H1 (cell line): ENCODE measurements around the gene LTBP1. TPM values are rescaled to one million over a fixed set of nuclear protein-coding genes. Genes with fewer than 3 reads are reported as not detected.

ENCODE experiments used
- CTCF ChIA-PET: fragments of 300-600 bp; sonication (Branson Sonifier 250); formaldehyde crosslinking; loops from one replicate; lab custom pipeline; 2021; ENCODE audit not compliant: partially characterized antibody; lab: Charles Lee
- POLR2A ChIA-PET: fragments of 300-600 bp; sonication (Branson Sonifier 250); formaldehyde crosslinking; loops from one replicate; lab custom pipeline; 2021; ENCODE audit warnings: inconsistent platforms; ENCODE audit not compliant: partially characterized antibody; lab: Charles Lee
- DNase-seq, 2 experiments: peaks; one replicate each; pipeline versions ENCODE4 v3.0.0 to v3.0.0-alpha.2; 2010 to 2022; ENCODE audit warnings: low spot score in 2 of 2, low read depth in 1 of 2, mixed read lengths in 1 of 2
- FAIRE-seq: peaks from 2 replicates; lab custom pipeline; 2011; peaks lifted over from hg19 to GRCh38; lab: Jason Lieb, UNC
- H2AFZ ChIP-seq: 2 replicates; pipeline ENCODE4 v1.8.1; 2012; ENCODE audit warnings: low read length, inconsistent platforms
- H2AK5ac ChIP-seq: 2 replicates; pipeline ENCODE4 v1.6.1; 2013; ENCODE audit warnings: low read depth, low read length
- H2BK120ac ChIP-seq: replicated peaks from 2 replicates; pipeline ENCODE3; 2013; ENCODE audit warnings: low read depth, low read length, inconsistent platforms
- H2BK12ac ChIP-seq: 2 replicates; pipeline ENCODE4 v1.6.1; 2013; ENCODE audit warnings: low read depth, low read length
- H2BK15ac ChIP-seq: 2 replicates; pipeline ENCODE4 v1.6.1; 2013; ENCODE audit warnings: low read length
- H2BK20ac ChIP-seq: 2 replicates; pipeline ENCODE4 v1.6.1; 2013; ENCODE audit warnings: low read length
- H2BK5ac ChIP-seq: 2 replicates; pipeline ENCODE4 v1.6.1; 2013; ENCODE audit warnings: low read depth, low read length
- H3K14ac ChIP-seq: 2 replicates; pipeline ENCODE4 v1.6.1; 2013; ENCODE audit warnings: inconsistent platforms; ENCODE audit not compliant: insufficient read length
- H3K18ac ChIP-seq: 2 replicates; pipeline ENCODE4 v1.6.1; 2013; ENCODE audit warnings: low read length; ENCODE audit errors: extremely low read depth
- H3K23ac ChIP-seq: 2 replicates; pipeline ENCODE4 v1.6.1; 2013; ENCODE audit warnings: inconsistent platforms; ENCODE audit not compliant: insufficient read length
- H3K23me2 ChIP-seq: 2 replicates; pipeline ENCODE4 v1.6.1; 2013; ENCODE audit warnings: low read depth, low read length
- H3K27ac ChIP-seq: 2 replicates; pipeline ENCODE4 v1.6.1; 2011; ENCODE audit warnings: low read depth, low read length, inconsistent platforms
- H3K27me3 ChIP-seq, 4 experiments: replicated peaks in 1 of 4; 1 replicate in 1 of 4; 2 replicates in 3 of 4; pipeline versions ENCODE4 v1.6.1 to v1.8.1; 2011 to 2013; ENCODE audit warnings: low read length in 3 of 4, mild to moderate bottlenecking in 3 of 4, inconsistent platforms in 2 of 4, mixed read lengths in 2 of 4, moderate library complexity in 1 of 4; ENCODE audit not compliant: control insufficient read depth in 3 of 4, insufficient read depth in 3 of 4; ENCODE audit errors: extremely low read depth in 1 of 4
- H3K36me3 ChIP-seq, 4 experiments: 2 replicates each; pipeline versions ENCODE4 v1.6.1 to v1.8.1; 2011 to 2013; ENCODE audit warnings: mild to moderate bottlenecking in 4 of 4, low read length in 3 of 4, moderate library complexity in 2 of 4, control low read depth in 1 of 4, inconsistent platforms in 1 of 4; ENCODE audit not compliant: insufficient read depth in 4 of 4, control insufficient read depth in 2 of 4
- H3K4ac ChIP-seq: replicated peaks from 2 replicates; pipeline ENCODE3; 2013; ENCODE audit warnings: low read length, low read depth, mixed read lengths, inconsistent platforms; ENCODE audit not compliant: insufficient read length
- H3K4me1 ChIP-seq, 4 experiments: replicated peaks in 1 of 4; 1 replicate in 1 of 4; 2 replicates in 3 of 4; pipeline versions ENCODE4 v1.6.1 to v1.8.1; 2011 to 2013; ENCODE audit warnings: low read length in 3 of 4, inconsistent platforms in 2 of 4, mixed read lengths in 1 of 4; ENCODE audit not compliant: insufficient read depth in 4 of 4, control insufficient read depth in 3 of 4
- H3K4me2 ChIP-seq, 2 experiments: 2 replicates each; pipeline versions ENCODE4 v1.6.1 to v1.8.1; 2011 to 2013; ENCODE audit warnings: low read depth in 2 of 2, low read length in 2 of 2, control low read depth in 1 of 2, inconsistent platforms in 1 of 2, mild to moderate bottlenecking in 1 of 2; ENCODE audit not compliant: insufficient read depth in 1 of 2
- H3K4me3 ChIP-seq, 4 experiments: fragments of 200-600, 300-600 bp in 1 of 4; sonication (generic), shearing (Covaris generic), sonication (Bioruptor Twin) in 1 of 4; 2 replicates each; pipeline versions ENCODE4 v1.5.1 to v1.8.1; 2011 to 2016; ENCODE audit warnings: low read length in 4 of 4, low read depth in 3 of 4, control low read depth in 2 of 4, inconsistent platforms in 2 of 4, mild to moderate bottlenecking in 2 of 4, mixed read lengths in 1 of 4, moderate library complexity in 1 of 4; ENCODE audit not compliant: insufficient read depth in 2 of 4; ENCODE audit errors: extremely low read depth in 1 of 4
- H3K56ac ChIP-seq: replicated peaks from 2 replicates; pipeline ENCODE3; 2013; ENCODE audit warnings: low read depth, mild to moderate bottlenecking, mixed read lengths, low read length, inconsistent platforms; ENCODE audit not compliant: insufficient read length
- H3K79me1 ChIP-seq: 2 replicates; pipeline ENCODE4 v1.6.1; 2013; ENCODE audit warnings: low read depth, low read length, control low read depth
- H3K79me2 ChIP-seq, 2 experiments: 2 replicates each; pipeline versions ENCODE4 v1.6.1 to v1.8.1; 2012 to 2013; ENCODE audit warnings: low read length in 2 of 2, mild to moderate bottlenecking in 2 of 2, inconsistent platforms in 1 of 2; ENCODE audit not compliant: insufficient read depth in 2 of 2, control insufficient read depth in 1 of 2
- H3K9ac ChIP-seq, 4 experiments: replicated peaks in 1 of 4; 1 replicate in 1 of 4; 2 replicates in 3 of 4; pipeline versions ENCODE4 v1.6.1 to v1.8.1; 2011 to 2013; ENCODE audit warnings: low read depth in 3 of 4, low read length in 3 of 4, control low read depth in 2 of 4, mild to moderate bottlenecking in 2 of 4, moderate library complexity in 2 of 4, inconsistent platforms in 1 of 4; ENCODE audit errors: extremely low read depth in 1 of 4
- H3K9me3 ChIP-seq, 2 experiments: 2 replicates each; pipeline versions ENCODE4 v1.6.1 to v1.8.1; 2012 to 2013; ENCODE audit warnings: mild to moderate bottlenecking in 2 of 2, moderate library complexity in 2 of 2, control low read depth in 1 of 2, inconsistent platforms in 1 of 2, low read depth in 1 of 2, low read length in 1 of 2, mixed read lengths in 1 of 2; ENCODE audit not compliant: insufficient read depth in 2 of 2
- H4K20me1 ChIP-seq, 2 experiments: replicated peaks in 1 of 2; 2 replicates each; pipeline versions ENCODE3 to v1.8.1; 2011 to 2013; ENCODE audit warnings: inconsistent platforms in 2 of 2, low read length in 2 of 2, mild to moderate bottlenecking in 1 of 2; ENCODE audit not compliant: insufficient read depth in 2 of 2, control insufficient read depth in 1 of 2
- H4K5ac ChIP-seq: 2 replicates; pipeline ENCODE4 v1.6.1; 2013; ENCODE audit warnings: low read length, low read depth, mixed read lengths, inconsistent platforms; ENCODE audit not compliant: insufficient read length
- H4K8ac ChIP-seq: 2 replicates; pipeline ENCODE4 v1.8.0; 2013; ENCODE audit warnings: mild to moderate bottlenecking, moderate library complexity, low read length, inconsistent platforms; ENCODE audit not compliant: insufficient read depth; ENCODE audit errors: extremely low read depth
- H4K91ac ChIP-seq: replicated peaks from 2 replicates; pipeline ENCODE3; 2013; ENCODE audit warnings: low read length, mixed read lengths, inconsistent platforms; ENCODE audit not compliant: insufficient read length
- CBX8 ChIP-seq: fragments of 300-800, 300-1000 bp; sonication (generic); IDR thresholded peaks from 2 replicates; pipeline ENCODE4 v1.7.1; 2016; ENCODE audit warnings: low read depth, low read length, borderline replicate concordance
- CTBP2 ChIP-seq: IDR thresholded peaks from 2 replicates; pipeline ENCODE4 v1.7.0; 2011; ENCODE audit warnings: borderline replicate concordance, mild to moderate bottlenecking, moderate library complexity, mixed read lengths, low read length; ENCODE audit not compliant: insufficient read depth, insufficient read length
- FOSL1 ChIP-seq: IDR thresholded peaks from 2 replicates; pipeline ENCODE4 v1.6.1; 2011; ENCODE audit warnings: mild to moderate bottlenecking, low read depth, low read length, moderate library complexity; ENCODE audit not compliant: insufficient read depth
- KDM4A ChIP-seq: IDR thresholded peaks from one replicate; pipeline ENCODE4 v1.7.1; 2012; ENCODE audit warnings: low read depth, mild to moderate bottlenecking, moderate library complexity, low read length, inconsistent platforms; ENCODE audit not compliant: severe bottlenecking
- NANOG ChIP-seq: IDR thresholded peaks from 2 replicates; pipeline ENCODE4 v1.6.1; 2011; ENCODE audit warnings: low read length, low read depth, mild to moderate bottlenecking, inconsistent platforms; ENCODE audit not compliant: insufficient read depth, poor library complexity, severe bottlenecking
- RAD21 ChIP-seq, 2 experiments: IDR thresholded peaks in 1 of 2; conservative IDR thresholded peaks in 1 of 2; 2 replicates each; pipeline ENCODE4 v1.6.1; 2011; ENCODE audit warnings: low read depth in 2 of 2, low read length in 2 of 2, improper control_type of control experiment in 1 of 2, inconsistent platforms in 1 of 2, mild to moderate bottlenecking in 1 of 2, moderate library complexity in 1 of 2
- RFX5 ChIP-seq: IDR thresholded peaks from 2 replicates; pipeline ENCODE4 v1.6.1; 2011; ENCODE audit warnings: low read depth, low read length, improper control_type of control experiment, borderline replicate concordance
- SAP30 ChIP-seq: fragments of 300-600 bp; sonication (generic); IDR thresholded peaks from 2 replicates; pipeline ENCODE4 v1.7.1; 2012; ENCODE audit warnings: low read length, moderate library complexity, mild to moderate bottlenecking, inconsistent platforms; ENCODE audit not compliant: insufficient read depth, insufficient replicate concordance
- SIN3A ChIP-seq, 2 experiments: IDR thresholded peaks in 1 of 2; conservative IDR thresholded peaks in 1 of 2; 2 replicates each; pipeline ENCODE4 v1.6.1; 2011 to 2012; ENCODE audit warnings: low read length in 2 of 2, improper control_type of control experiment in 1 of 2, low read depth in 1 of 2, mild to moderate bottlenecking in 1 of 2
- SIX5 ChIP-seq: IDR thresholded peaks from 2 replicates; pipeline ENCODE4 v1.6.1; 2011; ENCODE audit warnings: mild to moderate bottlenecking, low read depth, low read length
- TCF12 ChIP-seq: IDR thresholded peaks from 2 replicates; pipeline ENCODE4 v1.6.1; 2011; ENCODE audit warnings: low read depth, mild to moderate bottlenecking, low read length
- WGBS, 2 experiments: shearing (Covaris generic) in 1 of 2; methylation state at CpG; one replicate each; pipeline versions ENCODE4 v1.1.6 to v1.1.7; 2013 to 2015; ENCODE audit warnings: low lambda C conversion rate in 2 of 2, mixed read lengths in 2 of 2, inconsistent platforms in 1 of 2, low coverage in 1 of 2, missing lambda C conversion rate in 1 of 2; ENCODE audit not compliant: insufficient replicate concordance in 2 of 2, insufficient coverage in 1 of 2, insufficient read length in 1 of 2; ENCODE audit errors: extremely low coverage in 1 of 2, missing lambda C conversion rate in 1 of 2; 5-methylcytosine and 5-hydroxymethylcytosine counted together
- polyA plus RNA-seq, 7 experiments: library from polyadenylated mRNA; depleted of rRNA in 3 of 7; stranded (reverse) in 5 of 7; unstranded in 2 of 7; fragments of >200 nt in 5 of 7; fragments of 200-250 nt in 2 of 7; gene quantifications; 1 replicate in 5 of 7; 2 replicates in 1 of 7; 4 replicates in 1 of 7; pipeline versions ENCODE4 v1.2.1 to v1.2.3, GENCODE V29; 2011 to 2013; ENCODE audit warnings: missing spikeins in 2 of 7, mixed read lengths in 2 of 7
- total RNA-seq: library from RNA; stranded (reverse); fragmentation: NEBNext Ultra II Directional; extraction: Animal tissue kit (Norgen Biotek cat#: 25700); gene quantifications from 2 replicates; pipeline ENCODE4 v1.2.1, GENCODE V29; 2021

Gene LTBP1
- total and polyA plus RNA-seq, 2 of the 8 experiments (the other 6 are each of a cell fraction or from before 2014, with no cell fraction given) = 15.4 to 24.7 TPM

DNA sequence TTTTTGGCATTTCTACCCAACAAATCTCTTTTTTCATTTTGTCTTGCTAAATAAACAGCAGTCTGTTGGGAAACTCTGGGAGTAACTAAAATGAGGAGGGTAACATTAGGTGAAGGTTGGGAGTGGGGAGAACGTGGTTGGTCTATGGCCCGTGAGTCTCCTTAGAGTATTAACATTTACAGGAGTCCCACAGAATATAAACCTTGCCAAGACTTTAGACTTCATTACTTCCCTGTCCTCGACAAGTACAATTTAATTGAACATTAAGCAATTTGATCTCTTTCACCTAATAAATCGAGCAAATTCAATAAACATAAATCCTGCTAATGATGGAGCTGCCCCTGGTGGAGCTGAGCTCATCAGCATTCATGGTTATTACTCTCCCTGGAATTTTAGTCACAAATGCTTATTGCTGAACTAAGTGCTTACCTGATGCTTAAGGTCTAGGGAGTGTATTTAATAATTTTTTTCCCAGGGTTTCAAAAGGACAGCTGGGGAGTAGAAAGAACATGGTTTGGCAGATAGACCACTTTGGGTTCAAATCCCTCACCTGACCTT lies 434.6 kb downstream of the LTBP1 start:
- H3K9me3 ChIP-seq = no peaks in the 10 kb centered on the region
- H4K8ac ChIP-seq = no peak overlapping the region
- no peak overlapping the region for H2BK120ac ChIP-seq
- no peaks in the 10 kb centered on the region for H3K27me3 ChIP-seq
- no peak overlapping the region for H3K4ac ChIP-seq
- POLR2A ChIA-PET = no interaction called here
- no peak overlapping the region for H2BK5ac ChIP-seq
- no peak overlapping the region for H2BK20ac ChIP-seq
- DNase-seq = no peak
- H3K27ac ChIP-seq = no peak overlapping the region
- no peak for FAIRE-seq
- H3K9ac ChIP-seq = no peak overlapping the region
- no peak overlapping the region for H2AFZ ChIP-seq
- no peaks in the 10 kb centered on the region for H3K23me2 ChIP-seq
- H4K91ac ChIP-seq = no peak overlapping the region
- no peak for TF ChIP-seq SIN3A (conservative IDR thresholded peaks at IDR 0.05 in 1 of 2, IDR thresholded peaks at IDR 0.05 in 1 of 2; ENCODE audit: low read depth in 1 of 2, low read length in 2 of 2)
- no peak for TF ChIP-seq NANOG
- TF ChIP-seq CTBP2 = no peak
- TF ChIP-seq SAP30 = no peak
- TF ChIP-seq TCF12 = no peak
- no peak for TF ChIP-seq CBX8
- TF ChIP-seq KDM4A = no peak
- no peak for TF ChIP-seq RAD21 (IDR thresholded peaks at IDR 0.05 in 1 of 2, conservative IDR thresholded peaks at IDR 0.05 in 1 of 2; ENCODE audit: low read depth in 2 of 2, low read length in 2 of 2)
- TF ChIP-seq RFX5 = no peak
- TF ChIP-seq FOSL1 = no peak
- TF ChIP-seq SIX5 = no peak
- TF ChIP-seq, all 59 proteins: peak for 0
- no peak overlapping the region for H2AK5ac ChIP-seq
- no peak overlapping the region for H3K4me3 ChIP-seq
- H3K4me2 ChIP-seq = no peak overlapping the region
- CTCF ChIA-PET = interaction anchor here (0.6 to 7.9 kb wide), 11 partner anchors 10 to 607 kb away, joined by 3 to 60 read pairs (median 8); no protein-coding TSS in a partner anchor
- no peak overlapping the region for H3K56ac ChIP-seq
- H3K36me3 ChIP-seq = no peaks in the 10 kb centered on the region; a peak in 1 of 8 replicates
- no peaks in the 10 kb centered on the region for H3K79me2 ChIP-seq
- no peak overlapping the region for H3K14ac ChIP-seq
- H4K20me1 ChIP-seq = no peaks in the 10 kb centered on the region
- 86% methylated on average over 4 of the region's 4 CpGs; no CpG with 5 or more reads in 1 of the 2 experiments for WGBS, 2 experiments
- H3K79me1 ChIP-seq = no peaks in the 10 kb centered on the region
- no peak overlapping the region for H2BK15ac ChIP-seq
- H2BK12ac ChIP-seq = no peak overlapping the region
- no peak overlapping the region for H4K5ac ChIP-seq
- peaks cover 0 to 2% (median 0%) of the 10 kb centered on the region in 4 experiments; a peak in 1 of 7 replicates for H3K4me1 ChIP-seq
- H3K23ac ChIP-seq = no peak overlapping the region
- H3K18ac ChIP-seq = no peak overlapping the region
